Suprapubic skin (tissue), 4 donors: ENCODE data around the gene SUN2.

Experiments
- EP300 ChIP-seq: sonication (generic); formaldehyde crosslinking; IDR thresholded peaks from one replicate; pipeline ENCODE4 v1.6.1; 2017; ENCODE audit warnings: antibody characterized with exemption
- POLR2A ChIP-seq, 2 donors: fragments of 450-650 bp; IDR thresholded peaks; one replicate each; pipeline ENCODE4 v1.6.1; 2017; ENCODE audit warnings: antibody characterized with exemption in 2 of 2, mild to moderate bottlenecking in 2 of 2, moderate library complexity in 2 of 2
- POLR2AphosphoS5 ChIP-seq, 3 donors: sonication (generic); formaldehyde crosslinking; IDR thresholded peaks; one replicate each; pipeline ENCODE4 v1.6.1; 2017; ENCODE audit warnings: antibody characterized with exemption in 3 of 3
- TF ChIP-seq, protein P1 (sequence below), 2 donors: fragments of 200-600 bp in 1 of 2; fragments of 450-650 bp in 1 of 2; sonication (generic) in 1 of 2; IDR thresholded peaks; one replicate each; pipeline ENCODE4 v1.5.1; 2016 to 2019; ENCODE audit warnings: antibody characterized with exemption in 2 of 2, mild to moderate bottlenecking in 1 of 2, moderate library complexity in 1 of 2

DNA sequence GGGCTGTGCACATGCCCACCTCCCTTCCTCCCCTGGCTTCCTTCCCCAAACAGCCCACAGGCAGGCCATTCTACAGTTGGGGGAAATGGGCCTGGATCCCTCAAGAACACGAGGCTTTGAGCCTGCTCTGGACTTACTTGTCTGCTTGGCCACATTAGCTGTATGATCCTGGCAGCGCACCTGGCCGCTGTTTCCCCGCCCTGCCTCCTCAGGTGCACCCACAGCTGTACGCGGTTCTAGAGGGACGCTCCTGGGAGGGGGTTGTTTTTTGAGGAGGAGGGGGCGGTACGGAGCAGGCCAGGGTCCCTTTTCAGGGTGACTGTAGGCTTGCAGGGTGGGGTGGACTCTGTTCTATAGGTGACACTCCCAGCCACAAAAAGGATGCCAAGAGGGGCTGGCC, 11.5 kb upstream of the SUN2 start:
- TF ChIP-seq POLR2AphosphoS5 (IDR thresholded peaks at IDR 0.05) (no peak), EP300 (no peak), POLR2A (IDR thresholded peaks at IDR 0.05) (no peak)
- TF ChIP-seq, protein P1, sequence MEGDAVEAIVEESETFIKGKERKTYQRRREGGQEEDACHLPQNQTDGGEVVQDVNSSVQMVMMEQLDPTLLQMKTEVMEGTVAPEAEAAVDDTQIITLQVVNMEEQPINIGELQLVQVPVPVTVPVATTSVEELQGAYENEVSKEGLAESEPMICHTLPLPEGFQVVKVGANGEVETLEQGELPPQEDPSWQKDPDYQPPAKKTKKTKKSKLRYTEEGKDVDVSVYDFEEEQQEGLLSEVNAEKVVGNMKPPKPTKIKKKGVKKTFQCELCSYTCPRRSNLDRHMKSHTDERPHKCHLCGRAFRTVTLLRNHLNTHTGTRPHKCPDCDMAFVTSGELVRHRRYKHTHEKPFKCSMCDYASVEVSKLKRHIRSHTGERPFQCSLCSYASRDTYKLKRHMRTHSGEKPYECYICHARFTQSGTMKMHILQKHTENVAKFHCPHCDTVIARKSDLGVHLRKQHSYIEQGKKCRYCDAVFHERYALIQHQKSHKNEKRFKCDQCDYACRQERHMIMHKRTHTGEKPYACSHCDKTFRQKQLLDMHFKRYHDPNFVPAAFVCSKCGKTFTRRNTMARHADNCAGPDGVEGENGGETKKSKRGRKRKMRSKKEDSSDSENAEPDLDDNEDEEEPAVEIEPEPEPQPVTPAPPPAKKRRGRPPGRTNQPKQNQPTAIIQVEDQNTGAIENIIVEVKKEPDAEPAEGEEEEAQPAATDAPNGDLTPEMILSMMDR (IDR thresholded peaks at IDR 0.05) = no peak
